Measurements from ENCODE around the gene CDH23. TPM values are rescaled to one million over a fixed set of nuclear protein-coding genes. Genes with fewer than 3 reads are reported as not detected.
A peak's percentile ranks its signal among the peaks of the same experiment; 100 is the strongest.

Gene CDH23
- total and polyA plus RNA-seq, 9 of the 15 experiments (the other 6 are each of a cell fraction or from before 2014, with no cell fraction given): 0.18 to 1.2 (median 0.47) TPM

DNA sequence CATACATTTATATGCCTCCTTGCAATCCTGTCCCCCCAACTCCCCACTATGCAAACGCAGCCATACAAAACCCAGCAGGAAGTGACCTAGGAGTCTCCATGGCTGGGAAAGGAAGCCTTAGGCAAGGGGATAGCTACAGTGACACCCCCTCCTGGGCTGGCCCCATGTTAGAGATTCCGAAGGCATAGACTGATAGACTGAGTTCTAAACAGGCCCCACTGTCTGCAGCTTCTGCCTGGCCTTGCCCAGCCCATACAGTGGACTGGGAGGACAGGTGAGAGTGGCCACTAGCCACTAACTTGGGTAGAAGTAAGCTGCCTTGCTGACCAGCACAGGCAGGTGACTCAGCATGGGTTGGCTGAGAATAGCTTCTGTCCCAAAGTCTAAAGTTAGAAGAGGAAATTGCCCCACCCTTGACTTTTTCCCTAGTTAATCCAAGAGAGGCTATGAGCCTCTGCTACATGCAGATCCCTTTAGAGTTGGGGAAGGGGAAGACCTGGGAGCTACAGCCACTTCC is 216.6 kb downstream of the CDH23 start (continued):
- TF ChIP-seq BHLHE40 (IDR thresholded peaks at IDR 0.05; ENCODE audit: low read length) (peak; percentile 14; the same call in 1 of the 2 replicates), ZBTB17 (CRISPR knock-in tag; IDR thresholded peaks at IDR 0.05) (peak; percentile 73; the same call in 1 of the 2 replicates), YY1 (IDR thresholded peaks at IDR 0.05; ENCODE audit: borderline replicate concordance in 1 of 3, control insufficient read depth in 1 of 3, extremely low read depth in 1 of 3, insufficient read depth in 3 of 3, insufficient read length in 1 of 3, insufficient replicate concordance in 2 of 3, low read depth in 1 of 3, low read length in 2 of 3) (peak in 1 of 3 experiments; percentile 29), MAFG (tag; conservative IDR thresholded peaks at IDR 0.05) (peak; percentile 82), NFE2 (IDR thresholded peaks at IDR 0.05; ENCODE audit: low read depth) (peak; percentile 91), JUND (IDR thresholded peaks at IDR 0.05; ENCODE audit: borderline replicate concordance, low read depth, low read length) (peak; percentile 76; the same call in 1 of the 2 replicates), JUND (tag; IDR thresholded peaks at IDR 0.05; ENCODE audit: borderline replicate concordance, low read depth, low read length) (peak; percentile 74; the same call in 2 of the 3 replicates), FOS (IDR thresholded peaks at IDR 0.05; ENCODE audit: extremely low read depth, insufficient read length) (no peak), XRCC4 (IDR thresholded peaks at IDR 0.05; ENCODE audit: extremely low read depth, insufficient read depth, insufficient read length) (no peak), RFX7 (CRISPR knock-in tag; IDR thresholded peaks at IDR 0.05) (no peak), EHMT2 (IDR thresholded peaks at IDR 0.05) (peak; percentile 85), HDAC2 (IDR thresholded peaks at IDR 0.05) (peak; percentile 11; the same call in 1 of the 2 replicates)
- TF ChIP-seq, protein P1, sequence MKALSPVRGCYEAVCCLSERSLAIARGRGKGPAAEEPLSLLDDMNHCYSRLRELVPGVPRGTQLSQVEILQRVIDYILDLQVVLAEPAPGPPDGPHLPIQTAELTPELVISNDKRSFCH (CRISPR knock-in tag; IDR thresholded peaks at IDR 0.05): no peak
- TF ChIP-seq, protein P1 (tag; IDR thresholded peaks at IDR 0.05): no peak
- TF ChIP-seq, protein P2, sequence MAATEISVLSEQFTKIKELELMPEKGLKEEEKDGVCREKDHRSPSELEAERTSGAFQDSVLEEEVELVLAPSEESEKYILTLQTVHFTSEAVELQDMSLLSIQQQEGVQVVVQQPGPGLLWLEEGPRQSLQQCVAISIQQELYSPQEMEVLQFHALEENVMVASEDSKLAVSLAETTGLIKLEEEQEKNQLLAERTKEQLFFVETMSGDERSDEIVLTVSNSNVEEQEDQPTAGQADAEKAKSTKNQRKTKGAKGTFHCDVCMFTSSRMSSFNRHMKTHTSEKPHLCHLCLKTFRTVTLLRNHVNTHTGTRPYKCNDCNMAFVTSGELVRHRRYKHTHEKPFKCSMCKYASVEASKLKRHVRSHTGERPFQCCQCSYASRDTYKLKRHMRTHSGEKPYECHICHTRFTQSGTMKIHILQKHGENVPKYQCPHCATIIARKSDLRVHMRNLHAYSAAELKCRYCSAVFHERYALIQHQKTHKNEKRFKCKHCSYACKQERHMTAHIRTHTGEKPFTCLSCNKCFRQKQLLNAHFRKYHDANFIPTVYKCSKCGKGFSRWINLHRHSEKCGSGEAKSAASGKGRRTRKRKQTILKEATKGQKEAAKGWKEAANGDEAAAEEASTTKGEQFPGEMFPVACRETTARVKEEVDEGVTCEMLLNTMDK (IDR thresholded peaks at IDR 0.05; ENCODE audit: borderline replicate concordance, insufficient read depth, low read depth, low read length, poor library complexity, severe bottlenecking): no peak
- TF ChIP-seq, protein P3, sequence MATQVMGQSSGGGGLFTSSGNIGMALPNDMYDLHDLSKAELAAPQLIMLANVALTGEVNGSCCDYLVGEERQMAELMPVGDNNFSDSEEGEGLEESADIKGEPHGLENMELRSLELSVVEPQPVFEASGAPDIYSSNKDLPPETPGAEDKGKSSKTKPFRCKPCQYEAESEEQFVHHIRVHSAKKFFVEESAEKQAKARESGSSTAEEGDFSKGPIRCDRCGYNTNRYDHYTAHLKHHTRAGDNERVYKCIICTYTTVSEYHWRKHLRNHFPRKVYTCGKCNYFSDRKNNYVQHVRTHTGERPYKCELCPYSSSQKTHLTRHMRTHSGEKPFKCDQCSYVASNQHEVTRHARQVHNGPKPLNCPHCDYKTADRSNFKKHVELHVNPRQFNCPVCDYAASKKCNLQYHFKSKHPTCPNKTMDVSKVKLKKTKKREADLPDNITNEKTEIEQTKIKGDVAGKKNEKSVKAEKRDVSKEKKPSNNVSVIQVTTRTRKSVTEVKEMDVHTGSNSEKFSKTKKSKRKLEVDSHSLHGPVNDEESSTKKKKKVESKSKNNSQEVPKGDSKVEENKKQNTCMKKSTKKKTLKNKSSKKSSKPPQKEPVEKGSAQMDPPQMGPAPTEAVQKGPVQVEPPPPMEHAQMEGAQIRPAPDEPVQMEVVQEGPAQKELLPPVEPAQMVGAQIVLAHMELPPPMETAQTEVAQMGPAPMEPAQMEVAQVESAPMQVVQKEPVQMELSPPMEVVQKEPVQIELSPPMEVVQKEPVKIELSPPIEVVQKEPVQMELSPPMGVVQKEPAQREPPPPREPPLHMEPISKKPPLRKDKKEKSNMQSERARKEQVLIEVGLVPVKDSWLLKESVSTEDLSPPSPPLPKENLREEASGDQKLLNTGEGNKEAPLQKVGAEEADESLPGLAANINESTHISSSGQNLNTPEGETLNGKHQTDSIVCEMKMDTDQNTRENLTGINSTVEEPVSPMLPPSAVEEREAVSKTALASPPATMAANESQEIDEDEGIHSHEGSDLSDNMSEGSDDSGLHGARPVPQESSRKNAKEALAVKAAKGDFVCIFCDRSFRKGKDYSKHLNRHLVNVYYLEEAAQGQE (IDR thresholded peaks at IDR 0.05; ENCODE audit: borderline replicate concordance): peak; percentile 21; the same call in 1 of the 2 replicates
- TF ChIP-seq, protein P3 (CRISPR knock-in tag; IDR thresholded peaks at IDR 0.05; ENCODE audit: low read depth): 0 out of 2 replicates have a peak, but pooled peaks have one; percentile 30
